ENCODE measurements around the gene RNF150. TPM values are rescaled to one million over a fixed set of nuclear protein-coding genes. Genes with fewer than 3 reads are reported as not detected.

RNF150 gene
- total and polyA plus RNA-seq, 3 donors from 2014 or later: 4.7 to 7.8 (median 6.5) TPM

DNA sequence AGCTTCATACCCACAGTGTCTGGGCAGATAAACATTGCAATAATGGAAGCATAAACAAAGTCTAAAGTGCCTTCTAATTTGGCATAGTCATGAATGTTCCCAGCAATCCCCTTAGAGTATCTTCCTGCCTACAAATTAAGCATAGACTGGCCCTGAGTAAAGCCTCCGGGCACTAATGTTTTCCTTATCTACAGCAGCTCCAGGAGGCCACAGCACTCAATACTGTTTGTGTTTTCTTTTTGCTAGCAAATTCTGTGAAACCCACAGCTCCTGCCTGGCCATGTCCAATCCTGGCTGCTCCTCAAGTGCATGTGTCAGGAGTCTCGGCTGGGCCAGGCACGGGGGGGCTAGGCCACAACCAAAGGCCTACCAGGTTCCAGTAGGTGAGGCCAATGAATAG, 274.4 kb downstream of the RNF150 start:
- Histone ChIP-seq H3K4me3 (no peak overlapping the region), H3K27ac (no peak overlapping the region), H3K27me3 (no peaks in the 10 kb centered on the region), H3K4me1 (no peaks in the 10 kb centered on the region), H3K36me3 (ENCODE audit: low read depth, missing control alignments) (no peaks in the 10 kb centered on the region), H3K9me3 (no peaks in the 10 kb centered on the region)
- no peak for DNase-seq
- TF ChIP-seq POLR2A (IDR thresholded peaks at IDR 0.05) (no peak), CTCF (IDR thresholded peaks at IDR 0.05) (no peak)
- WGBS, 2 donors: 65 to 66% methylated on average over 3 of the region's 3 CpGs
- intact Hi-C loops (cut with DNase I; ENCODE audit: low total_unique reads): loop anchor here (10.0 kb wide), 1 partner anchor 494 kb away; no protein-coding TSS in a partner anchor

DNA sequence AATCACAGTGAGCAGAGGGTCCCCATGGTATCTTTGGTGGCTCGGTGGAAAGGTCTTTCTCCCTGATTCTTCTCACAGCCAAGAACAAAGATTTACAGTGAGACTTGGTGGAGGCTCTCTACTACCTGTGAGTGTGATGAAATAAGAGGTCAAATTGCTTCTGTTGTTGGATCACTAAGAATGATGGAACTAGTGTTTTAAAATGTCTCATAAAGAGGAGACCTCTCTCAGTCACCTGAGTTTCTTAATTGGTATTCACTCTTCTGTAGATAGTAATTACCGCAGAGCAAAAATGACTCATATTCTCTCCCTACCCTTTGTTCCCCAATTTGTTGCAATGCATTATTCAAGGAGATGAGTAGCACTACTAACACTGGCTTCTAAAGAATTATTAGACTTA, 276.2 kb downstream of the RNF150 start:
- H3K9me3 ChIP-seq: no peaks in the 10 kb centered on the region
- H3K4me3 ChIP-seq: no peak overlapping the region
- WGBS, 2 donors: 74 to 78% methylated on average over 2 of the region's 2 CpGs
- no peak overlapping the region for H3K27ac ChIP-seq
- DNase-seq: no peak
- H3K4me1 ChIP-seq: no peaks in the 10 kb centered on the region
- H3K27me3 ChIP-seq: no peaks in the 10 kb centered on the region
- no peak for TF ChIP-seq POLR2A (IDR thresholded peaks at IDR 0.05)
- TF ChIP-seq CTCF (IDR thresholded peaks at IDR 0.05): no peak
- no peaks in the 10 kb centered on the region for H3K36me3 ChIP-seq (ENCODE audit: low read depth, missing control alignments)
- intact Hi-C loops (cut with DNase I; ENCODE audit: low total_unique reads): loop anchor here (10.0 kb wide), 1 partner anchor 492 kb away; no protein-coding TSS in a partner anchor

DNA sequence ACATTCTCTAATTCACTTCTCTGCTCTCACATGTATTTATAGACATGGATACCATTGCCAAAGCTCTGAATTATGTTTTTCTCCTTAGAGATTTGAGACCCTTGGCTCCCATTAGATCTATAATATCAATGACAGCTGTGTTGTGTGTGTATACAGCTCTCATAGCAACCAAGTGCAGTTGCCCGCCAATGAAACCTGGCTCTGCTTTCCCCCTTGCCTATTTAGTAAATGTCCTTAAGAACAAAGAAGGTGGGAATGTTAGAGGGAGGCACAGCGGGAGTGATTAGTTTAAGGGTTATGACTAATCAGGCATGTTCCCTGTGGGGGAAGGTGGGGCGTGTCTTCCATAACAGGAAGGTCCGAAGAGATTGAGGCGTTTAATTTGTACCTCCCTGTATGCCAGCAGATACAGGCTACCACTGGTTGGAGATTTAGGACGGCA, 276.6 kb downstream of the RNF150 start:
- Histone ChIP-seq H3K27me3 (no peaks in the 10 kb centered on the region), H3K4me3 (no peak overlapping the region), H3K36me3 (ENCODE audit: low read depth, missing control alignments) (no peaks in the 10 kb centered on the region), H3K27ac (no peak overlapping the region), H3K9me3 (no peaks in the 10 kb centered on the region), H3K4me1 (no peaks in the 10 kb centered on the region)
- no peak for DNase-seq
- TF ChIP-seq CTCF (IDR thresholded peaks at IDR 0.05) (no peak), POLR2A (IDR thresholded peaks at IDR 0.05) (no peak)
- WGBS, 2 donors: 52 to 57% methylated on average over 6 of the region's 6 CpGs
- intact Hi-C loops (cut with DNase I; ENCODE audit: low total_unique reads): loop anchor here (10.0 kb wide), 1 partner anchor 492 kb away; no protein-coding TSS in a partner anchor

DNA sequence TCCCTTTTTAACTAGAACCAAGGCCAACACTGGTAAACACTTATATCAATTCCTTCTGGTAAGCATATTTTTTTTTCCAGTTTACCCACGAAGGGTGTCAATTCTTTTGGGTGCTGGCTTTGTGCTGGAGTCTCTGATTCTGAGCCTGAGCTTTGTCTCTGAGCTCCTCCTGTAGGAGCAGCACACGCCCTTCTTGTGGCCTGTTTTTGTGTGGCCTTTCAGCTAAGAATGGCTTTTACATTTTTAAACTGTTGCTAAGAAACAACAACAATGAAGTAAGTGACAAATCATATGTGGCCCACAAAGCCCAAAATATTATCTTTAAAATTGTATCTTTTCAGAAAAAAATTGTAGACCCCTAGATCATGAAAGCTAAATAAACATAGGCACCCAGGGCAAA, 279.1 kb downstream of the RNF150 start:
- no peaks in the 10 kb centered on the region for H3K27me3 ChIP-seq
- no peaks in the 10 kb centered on the region for H3K9me3 ChIP-seq
- no peak overlapping the region for H3K27ac ChIP-seq
- no peaks in the 10 kb centered on the region for H3K4me1 ChIP-seq
- no peak overlapping the region for H3K4me3 ChIP-seq
- DNase-seq: no peak
- intact Hi-C loops (cut with DNase I; ENCODE audit: low total_unique reads): loop anchor here (10.0 kb wide), 1 partner anchor 489 kb away; no protein-coding TSS in a partner anchor
- TF ChIP-seq POLR2A (IDR thresholded peaks at IDR 0.05) (no peak), CTCF (IDR thresholded peaks at IDR 0.05) (no peak)
- WGBS, 2 donors: 85 to 89% methylated on average over 2 of the region's 2 CpGs
- no peaks in the 10 kb centered on the region for H3K36me3 ChIP-seq (ENCODE audit: low read depth, missing control alignments)

DNA sequence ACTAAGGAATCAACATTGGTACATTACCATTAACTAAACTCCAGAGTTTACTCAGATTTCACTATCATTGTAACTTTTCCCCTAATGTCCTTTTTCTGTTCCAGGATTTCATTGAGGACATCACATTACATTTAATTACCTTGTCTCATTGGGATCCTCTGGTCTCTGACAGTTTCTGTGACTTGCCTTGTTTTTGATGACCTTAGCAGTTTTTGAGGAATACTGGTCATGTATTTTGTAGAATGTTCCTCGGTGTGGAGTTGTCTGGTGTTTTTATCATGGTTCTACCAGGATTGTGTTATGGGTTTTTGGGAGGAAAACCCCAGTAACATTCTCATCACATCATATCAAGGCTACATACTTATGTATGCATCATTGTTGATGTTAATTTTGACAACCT, 281.5 kb downstream of the RNF150 start:
- Histone ChIP-seq H3K4me1 (no peaks in the 10 kb centered on the region), H3K27me3 (no peaks in the 10 kb centered on the region), H3K36me3 (ENCODE audit: low read depth, missing control alignments) (no peaks in the 10 kb centered on the region), H3K4me3 (no peak overlapping the region), H3K9me3 (no peaks in the 10 kb centered on the region), H3K27ac (no peak overlapping the region)
- WGBS, 2 donors: 67 to 76% methylated on average over 1 of the region's 1 CpG
- intact Hi-C loops (cut with DNase I; ENCODE audit: low total_unique reads): loop anchor here (10.0 kb wide), 1 partner anchor 487 kb away; no protein-coding TSS in a partner anchor
- DNase-seq: no peak
- TF ChIP-seq POLR2A (IDR thresholded peaks at IDR 0.05) (no peak), CTCF (IDR thresholded peaks at IDR 0.05) (no peak)
